Neuronal stem cell (in vitro differentiated cells): ENCODE results near the gene AHDC1.

Experiments used
- DNase-seq: peaks from one replicate; pipeline ENCODE4 v3.0.0-alpha.2; 2013; ENCODE audit warnings: low spot score
- H2AFZ ChIP-seq: one replicate; pipeline ENCODE4 v1.6.1; 2013; ENCODE audit warnings: mild to moderate bottlenecking, low read length, inconsistent platforms
- H2AK5ac ChIP-seq: 2 replicates; pipeline ENCODE4 v1.6.1; 2013; ENCODE audit warnings: low read depth, mild to moderate bottlenecking, inconsistent platforms, low read length, moderate library complexity, mixed read lengths
- H2BK120ac ChIP-seq: 2 replicates; pipeline ENCODE4 v1.6.1; 2013; ENCODE audit warnings: low read depth, mild to moderate bottlenecking, inconsistent platforms, low read length, moderate library complexity, mixed read lengths
- H2BK12ac ChIP-seq: one replicate; pipeline ENCODE4 v1.6.1; 2013; ENCODE audit warnings: low read length, inconsistent platforms
- H2BK15ac ChIP-seq: 2 replicates; pipeline ENCODE4 v1.6.1; 2013; ENCODE audit warnings: mild to moderate bottlenecking, low read length, inconsistent platforms, mixed read lengths
- H2BK5ac ChIP-seq: one replicate; pipeline ENCODE4 v1.6.1; 2013; ENCODE audit warnings: inconsistent platforms, mild to moderate bottlenecking, low read length, moderate library complexity
- H3K14ac ChIP-seq: one replicate; pipeline ENCODE4 v1.6.1; 2013; ENCODE audit warnings: low read length, inconsistent platforms
- H3K18ac ChIP-seq: 2 replicates; pipeline ENCODE4 v1.6.1; 2013; ENCODE audit warnings: low read length, inconsistent platforms
- H3K23ac ChIP-seq: 2 replicates; pipeline ENCODE4 v1.6.1; 2013; ENCODE audit warnings: low read depth, mild to moderate bottlenecking, mixed read lengths, low read length, inconsistent platforms; ENCODE audit not compliant: poor library complexity
- H3K27ac ChIP-seq: replicated peaks from 3 replicates; pipeline ENCODE4 v1.5.1; 2013; ENCODE audit warnings: low read length, inconsistent platforms
- H3K27me3 ChIP-seq, 3 experiments: 2 replicates each; pipeline ENCODE4 v1.6.1; 2013; ENCODE audit warnings: low read length in 3 of 3, mild to moderate bottlenecking in 2 of 3, inconsistent platforms in 1 of 3, low read depth in 1 of 3, mixed read lengths in 1 of 3, moderate library complexity in 1 of 3; ENCODE audit not compliant: control insufficient read depth in 3 of 3, insufficient read depth in 3 of 3
- H3K36me3 ChIP-seq, 2 donors: replicated peaks in 1 of 2; 2 replicates each; pipeline ENCODE4 v1.6.1; 2013; ENCODE audit warnings: low read length in 2 of 2; ENCODE audit not compliant: control insufficient read depth in 2 of 2, insufficient read depth in 2 of 2
- H3K4ac ChIP-seq: 2 replicates; pipeline ENCODE4 v1.6.1; 2013; ENCODE audit warnings: inconsistent platforms, mild to moderate bottlenecking, low read length, moderate library complexity
- H3K4me1 ChIP-seq, 2 donors: 1 replicate in 1 of 2; 2 replicates in 1 of 2; pipeline ENCODE4 v1.6.1; 2013; ENCODE audit warnings: low read length in 2 of 2, low read depth in 1 of 2; ENCODE audit not compliant: control insufficient read depth in 2 of 2, insufficient read depth in 1 of 2
- H3K4me2 ChIP-seq: one replicate; pipeline ENCODE4 v1.6.1; 2013; ENCODE audit warnings: mild to moderate bottlenecking, low read length, inconsistent platforms; ENCODE audit not compliant: insufficient read depth, poor library complexity, severe bottlenecking
- H3K4me3 ChIP-seq, 2 donors: 2 replicates each; pipeline ENCODE4 v1.5.1; 2013; ENCODE audit warnings: low read length in 2 of 2, mild to moderate bottlenecking in 2 of 2, inconsistent platforms in 1 of 2, moderate library complexity in 1 of 2
- H3K79me1 ChIP-seq: one replicate; pipeline ENCODE4 v1.6.1; 2013; ENCODE audit warnings: low read depth, mild to moderate bottlenecking, inconsistent platforms, low read length, moderate library complexity
- H3K9ac ChIP-seq: one replicate; pipeline ENCODE4 v1.6.1; 2013; ENCODE audit warnings: mild to moderate bottlenecking, low read depth, low read length, inconsistent platforms; ENCODE audit not compliant: poor library complexity
- H3K9me3 ChIP-seq, 2 donors: replicated peaks in 1 of 2; 2 replicates each; pipeline versions ENCODE3 to v1.6.1; 2013; ENCODE audit warnings: low read length in 2 of 2, mild to moderate bottlenecking in 2 of 2, inconsistent platforms in 1 of 2, low read depth in 1 of 2, mixed read lengths in 1 of 2, moderate library complexity in 1 of 2; ENCODE audit not compliant: control insufficient read depth in 2 of 2, insufficient read depth in 1 of 2
- H4K8ac ChIP-seq: one replicate; pipeline ENCODE4 v1.6.1; 2013; ENCODE audit warnings: low read depth, mild to moderate bottlenecking, inconsistent platforms, low read length, moderate library complexity
- H4K91ac ChIP-seq: one replicate; pipeline ENCODE4 v1.6.1; 2013; ENCODE audit warnings: low read length, low read depth, mild to moderate bottlenecking, inconsistent platforms; ENCODE audit not compliant: poor library complexity
- WGBS, 2 donors: extraction: QIAGEN DNeasy Blood & Tissue Kit; methylation state at CpG; one replicate each; pipeline ENCODE4 v1.1.7; 2013; ENCODE audit warnings: missing lambda C conversion rate in 2 of 2, mixed read lengths in 1 of 2; ENCODE audit not compliant: insufficient read length in 2 of 2, insufficient replicate concordance in 1 of 2; ENCODE audit errors: extremely low coverage in 2 of 2; 5-methylcytosine and 5-hydroxymethylcytosine counted together

Gene AHDC1

GRCh38 chr1:27530192-27530591, 73.8 kb downstream of the AHDC1 start:
- H4K91ac ChIP-seq = no peak overlapping the region
- H2AK5ac ChIP-seq = no peak overlapping the region
- H3K36me3 ChIP-seq = peaks cover 9 to 27% of the 10 kb centered on the region in 2 donors
- H3K9ac ChIP-seq = no peak overlapping the region
- no peak overlapping the region for H2BK5ac ChIP-seq
- no peak overlapping the region for H3K4me2 ChIP-seq
- no peak overlapping the region for H2BK15ac ChIP-seq
- H3K4me3 ChIP-seq = no peak overlapping the region
- no CpG with 5 or more reads among the region's 10 CpGs for WGBS, 2 donors
- H3K27ac ChIP-seq = no peak overlapping the region
- H3K18ac ChIP-seq = no peak overlapping the region
- no peak overlapping the region for H2BK120ac ChIP-seq
- H4K8ac ChIP-seq = no peak overlapping the region
- no peak overlapping the region for H2BK12ac ChIP-seq
- peaks cover 2% of the 10 kb centered on the region for H3K79me1 ChIP-seq
- H3K9me3 ChIP-seq = no peaks in the 10 kb centered on the region
- no peaks in the 10 kb centered on the region for H3K27me3 ChIP-seq
- peaks cover 35 to 42% of the 10 kb centered on the region in 2 donors for H3K4me1 ChIP-seq
- no peak for DNase-seq
- no peak overlapping the region for H3K23ac ChIP-seq
- H3K14ac ChIP-seq = no peak overlapping the region
- H2AFZ ChIP-seq = no peak overlapping the region
- H3K4ac ChIP-seq = no peak overlapping the region

GRCh38 chr1:27529704-27530018, 74.3 kb downstream of the AHDC1 start:
- no peaks in the 10 kb centered on the region for H3K79me1 ChIP-seq

GRCh38 chr1:27528818-27529703, 74.9 kb downstream of the AHDC1 start:
- H3K4me1 ChIP-seq = peaks cover 35 to 52% of the 10 kb centered on the region in 2 donors
- no CpG with 5 or more reads among the region's 17 CpGs for WGBS, 2 donors
- DNase-seq = no peak

More at GRCh38 chr1:27529704-27530018, 74.3 kb downstream of the AHDC1 start:
- Histone ChIP-seq H3K18ac (no peak overlapping the region), H3K27me3 (no peaks in the 10 kb centered on the region), H2BK15ac (no peak overlapping the region), H2AFZ (no peak overlapping the region), H4K8ac (no peak overlapping the region), H3K23ac (no peak overlapping the region), H2BK5ac (no peak overlapping the region), H4K91ac (no peak overlapping the region), H3K36me3 (peaks cover 6 to 22% of the 10 kb centered on the region in 2 donors), H3K4ac (no peak overlapping the region), H3K4me3 (no peak overlapping the region), H2AK5ac (no peak overlapping the region), H2BK120ac (no peak overlapping the region), H2BK12ac (no peak overlapping the region), H3K4me2 (no peak overlapping the region), H3K9ac (no peak overlapping the region), H3K4me1 (peaks cover 35 to 47% of the 10 kb centered on the region in 2 donors), H3K9me3 (no peaks in the 10 kb centered on the region), H3K14ac (no peak overlapping the region), H3K27ac (peak overlapping the region; percentile 33)
- no peak for DNase-seq
- WGBS, 2 donors = no CpG with 5 or more reads among the region's 5 CpGs

More at GRCh38 chr1:27528818-27529703, 74.9 kb downstream of the AHDC1 start:
- peak overlapping the region; percentile 73 for H3K9ac ChIP-seq
- H3K4me3 ChIP-seq = no peak overlapping the region
- peak overlapping the region; percentile 96 for H3K18ac ChIP-seq
- H2AFZ ChIP-seq = peak overlapping the region; percentile 71
- peak overlapping the region; percentile 96 for H3K4me2 ChIP-seq
- H2BK12ac ChIP-seq = no peak overlapping the region
- peak overlapping the region; percentile 98 for H2AK5ac ChIP-seq
- peak overlapping the region; percentile 84 for H2BK120ac ChIP-seq
- H3K14ac ChIP-seq = peak overlapping the region; percentile 72
- peak overlapping the region; percentile 33 for H3K27ac ChIP-seq
- peaks cover 6 to 16% of the 10 kb centered on the region in 2 donors for H3K36me3 ChIP-seq
- no peak overlapping the region for H4K8ac ChIP-seq
- H2BK15ac ChIP-seq = peak overlapping the region; percentile 13
- peak overlapping the region; percentile 46 for H3K23ac ChIP-seq
- peak overlapping the region; percentile 89 for H4K91ac ChIP-seq
- H3K4ac ChIP-seq = no peak overlapping the region
- H3K9me3 ChIP-seq = no peaks in the 10 kb centered on the region
- no peaks in the 10 kb centered on the region for H3K79me1 ChIP-seq
- peak overlapping the region; percentile 90 for H2BK5ac ChIP-seq
- H3K27me3 ChIP-seq = no peaks in the 10 kb centered on the region
